HepG2 (cell line): ENCODE results near the gene TM9SF4.

Experiments
- CEBPB ChIP-seq: IDR thresholded peaks from 2 replicates; pipeline ENCODE4 v1.6.1; 2011; ENCODE audit warnings: low read depth, low read length, improper control_type of control experiment, borderline replicate concordance
- CTCF ChIP-seq: sonication (generic); formaldehyde crosslinking; IDR thresholded peaks from 2 replicates; pipeline ENCODE4 v1.5.0; 2020; ENCODE audit warnings: mild to moderate bottlenecking, missing genetic modification reagents, moderate library complexity
- DRAP1 ChIP-seq: IDR thresholded peaks from 2 replicates; pipeline ENCODE4 v1.6.1; 2016; ENCODE audit warnings: missing genetic modification reagents, missing compliant biosample characterization
- HDAC1 ChIP-seq: sonication (generic); formaldehyde crosslinking; IDR thresholded peaks from 2 replicates; pipeline ENCODE4 v1.5.1; 2020; ENCODE audit warnings: mild to moderate bottlenecking, missing genetic modification reagents
- ZBTB39 ChIP-seq: sonication (generic); formaldehyde crosslinking; IDR thresholded peaks from 2 replicates; pipeline ENCODE4 v1.5.0; 2020; ENCODE audit warnings: missing genetic modification reagents
- ZFP37 ChIP-seq: sonication (generic); formaldehyde crosslinking; IDR thresholded peaks from 2 replicates; pipeline ENCODE4 v1.4.0; 2020; ENCODE audit warnings: missing genetic modification reagents, borderline replicate concordance
- ZNF549 ChIP-seq: sonication (generic); formaldehyde crosslinking; IDR thresholded peaks from 2 replicates; pipeline ENCODE4 v1.5.0; 2020; ENCODE audit warnings: missing genetic modification reagents
- TF ChIP-seq, protein P1 (sequence below): sonication (generic); formaldehyde crosslinking; conservative IDR thresholded peaks from 2 replicates; pipeline ENCODE4 v1.4.0; 2020; ENCODE audit warnings: missing genetic modification reagents
- TF ChIP-seq, protein P2 (sequence below), 2 experiments: sonication (generic) in 1 of 2; formaldehyde crosslinking in 1 of 2; IDR thresholded peaks; 2 replicates each; pipeline versions ENCODE4 v1.4.0 to v1.6.1; 2018 to 2020; ENCODE audit warnings: missing genetic modification reagents in 2 of 2, borderline replicate concordance in 1 of 2, low read depth in 1 of 2, mild to moderate bottlenecking in 1 of 2, missing biosample characterization in 1 of 2

DNA sequence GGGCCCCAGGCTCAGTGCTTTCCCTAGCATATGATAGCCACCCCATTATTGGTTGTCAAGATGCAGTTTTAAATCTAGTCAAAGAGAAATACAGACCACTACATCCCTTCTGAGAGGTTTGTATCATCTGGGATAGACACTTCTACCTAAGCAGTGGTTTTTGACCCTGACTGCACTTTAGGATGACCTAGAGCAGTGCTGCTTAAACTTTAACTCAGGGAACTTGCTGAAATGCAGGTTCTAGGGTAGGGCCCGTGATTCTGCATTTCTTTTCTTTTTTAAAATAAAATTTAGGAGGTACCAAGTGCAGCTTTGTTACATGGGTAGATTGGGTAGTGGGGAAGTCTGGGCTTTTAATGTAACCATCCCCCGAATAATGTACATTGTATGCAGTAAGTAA lies 18.7 kb downstream of the TM9SF4 start:
- TF ChIP-seq, protein P1, sequence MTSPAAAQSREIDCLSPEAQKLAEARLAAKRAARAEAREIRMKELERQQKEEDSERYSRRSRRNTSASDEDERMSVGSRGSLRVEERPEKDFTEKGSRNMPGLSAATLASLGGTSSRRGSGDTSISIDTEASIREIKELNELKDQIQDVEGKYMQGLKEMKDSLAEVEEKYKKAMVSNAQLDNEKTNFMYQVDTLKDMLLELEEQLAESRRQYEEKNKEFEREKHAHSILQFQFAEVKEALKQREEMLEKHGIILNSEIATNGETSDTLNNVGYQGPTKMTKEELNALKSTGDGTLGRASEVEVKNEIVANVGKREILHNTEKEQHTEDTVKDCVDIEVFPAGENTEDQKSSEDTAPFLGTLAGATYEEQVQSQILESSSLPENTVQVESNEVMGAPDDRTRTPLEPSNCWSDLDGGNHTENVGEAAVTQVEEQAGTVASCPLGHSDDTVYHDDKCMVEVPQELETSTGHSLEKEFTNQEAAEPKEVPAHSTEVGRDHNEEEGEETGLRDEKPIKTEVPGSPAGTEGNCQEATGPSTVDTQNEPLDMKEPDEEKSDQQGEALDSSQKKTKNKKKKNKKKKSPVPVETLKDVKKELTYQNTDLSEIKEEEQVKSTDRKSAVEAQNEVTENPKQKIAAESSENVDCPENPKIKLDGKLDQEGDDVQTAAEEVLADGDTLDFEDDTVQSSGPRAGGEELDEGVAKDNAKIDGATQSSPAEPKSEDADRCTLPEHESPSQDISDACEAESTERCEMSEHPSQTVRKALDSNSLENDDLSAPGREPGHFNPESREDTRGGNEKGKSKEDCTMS (CRISPR knock-in tag), result no peak
- TF ChIP-seq ZFP37 (CRISPR knock-in tag) (no peak), ZBTB39 (no peak), CEBPB (no peak), HDAC1 (CRISPR knock-in tag) (no peak), ZNF549 (CRISPR knock-in tag) (no peak), CTCF (no peak), DRAP1 (CRISPR knock-in tag) (no peak)
- TF ChIP-seq, protein P2, sequence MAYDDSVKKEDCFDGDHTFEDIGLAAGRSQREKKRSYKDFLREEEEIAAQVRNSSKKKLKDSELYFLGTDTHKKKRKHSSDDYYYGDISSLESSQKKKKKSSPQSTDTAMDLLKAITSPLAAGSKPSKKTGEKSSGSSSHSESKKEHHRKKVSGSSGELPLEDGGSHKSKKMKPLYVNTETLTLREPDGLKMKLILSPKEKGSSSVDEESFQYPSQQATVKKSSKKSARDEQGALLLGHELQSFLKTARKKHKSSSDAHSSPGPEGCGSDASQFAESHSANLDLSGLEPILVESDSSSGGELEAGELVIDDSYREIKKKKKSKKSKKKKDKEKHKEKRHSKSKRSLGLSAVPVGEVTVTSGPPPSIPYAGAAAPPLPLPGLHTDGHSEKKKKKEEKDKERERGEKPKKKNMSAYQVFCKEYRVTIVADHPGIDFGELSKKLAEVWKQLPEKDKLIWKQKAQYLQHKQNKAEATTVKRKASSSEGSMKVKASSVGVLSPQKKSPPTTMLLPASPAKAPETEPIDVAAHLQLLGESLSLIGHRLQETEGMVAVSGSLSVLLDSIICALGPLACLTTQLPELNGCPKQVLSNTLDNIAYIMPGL (CRISPR knock-in tag; IDR thresholded peaks at IDR 0.05; ENCODE audit: borderline replicate concordance in 1 of 2, low read depth in 1 of 2), result no peak
